NCI-H748 (cell line): Measurements from ENCODE around the gene TSACC.

Experiments used
- DNase-seq: peaks from one replicate; lab custom pipeline; 2025; ENCODE audit not compliant: unreplicated experiment; lab: John Stamatoyannopoulos, UW

TSACC gene

GRCh38 chr1:156372876-156373275 is 34.5 kb downstream of the TSACC start:
- no peak for DNase-seq

GRCh38 chr1:156373546-156373945 is 35.2 kb downstream of the TSACC start:
- no peak for DNase-seq

GRCh38 chr1:156376146-156376545 is 37.8 kb downstream of the TSACC start:
- DNase-seq, result no peak

- DNase-seq, result no peak
Observed at GRCh38 chr1:156376958-156377919, 38.9 kb downstream of the TSACC start.

- no peak for DNase-seq
Observed at GRCh38 chr1:156378557-156378956, 40.2 kb downstream of the TSACC start.

GRCh38 chr1:156379420-156380165 is 41.3 kb downstream of the TSACC start:
- DNase-seq, result no peak

- DNase-seq, result no peak
Observed at GRCh38 chr1:156382561-156382960, 44.2 kb downstream of the TSACC start.

GRCh38 chr1:156383023-156383422 is 44.7 kb downstream of the TSACC start:
- peak; percentile 70 for DNase-seq

- no peak for DNase-seq
Observed at GRCh38 chr1:156384007-156384406, 45.7 kb downstream of the TSACC start.

GRCh38 chr1:156384658-156385057 is 46.3 kb downstream of the TSACC start:
- no peak for DNase-seq

- DNase-seq, result peak; percentile 79
Observed at GRCh38 chr1:156385534-156386031, 47.3 kb downstream of the TSACC start.

GRCh38 chr1:156386134-156386901 is 48.0 kb downstream of the TSACC start:
- DNase-seq, result no peak

GRCh38 chr1:156386949-156387869 is 48.9 kb downstream of the TSACC start:
- DNase-seq, result no peak

- no peak for DNase-seq
Observed at GRCh38 chr1:156387870-156388173, 49.5 kb downstream of the TSACC start.

- no peak for DNase-seq
Observed at GRCh38 chr1:156388174-156389137, 50.1 kb downstream of the TSACC start.

GRCh38 chr1:156389311-156389710 is 51.0 kb downstream of the TSACC start:
- no peak for DNase-seq

- no peak for DNase-seq
Observed at GRCh38 chr1:156390469-156391365, 52.4 kb downstream of the TSACC start.

GRCh38 chr1:156391366-156391677 is 53.0 kb downstream of the TSACC start:
- no peak for DNase-seq
